ENCODE data around the gene NT5C3B. TPM values are rescaled to one million over a fixed set of nuclear protein-coding genes. Genes with fewer than 3 reads are reported as not detected.

NT5C3B gene
- total RNA-seq, 2 experiments from 2014 or later = 0.16 to 12.1 TPM

GRCh38 chr17:41794540-41794975, 41.5 kb downstream of the NT5C3B start:
- no peaks in the 10 kb centered on the region for H3K9me2 ChIP-seq (ENCODE audit: insufficient read depth, low read length)
- ChIA-PET CTCF (ENCODE audit: unreplicated experiment) (interaction anchor here (0.6 kb wide), 1 partner anchor 105 kb away, joined by 4 read pairs; no protein-coding TSS in a partner anchor), POLR2A (no interaction called here)
- H3K4me3 ChIP-seq (ENCODE audit: low read depth, low read length, poor library complexity, severe bottlenecking) = no peak overlapping the region
- no peaks in the 10 kb centered on the region for H3K4me1 ChIP-seq (ENCODE audit: insufficient read depth, low read length, poor library complexity, severe bottlenecking)
- intact Hi-C loops (cut with micrococcal nuclease; ENCODE audit: unreplicated experiment) = no loop called here
- no peaks in the 10 kb centered on the region for H4K20me1 ChIP-seq (ENCODE audit: insufficient read depth, low read length)
- H3K36me3 ChIP-seq (ENCODE audit: insufficient read depth, low read length) = no peaks in the 10 kb centered on the region
- H3K27ac ChIP-seq (ENCODE audit: low read depth, low read length, poor library complexity, severe bottlenecking) = no peak overlapping the region
- no TSS peak for BruUV-seq (replicated peaks)
- no peak for DNase-seq (ENCODE audit: low spot score)
- H2AFZ ChIP-seq (ENCODE audit: low read length) = no peak overlapping the region
- no peak overlapping the region for H3K4me2 ChIP-seq (ENCODE audit: low read length)
- no peaks in the 10 kb centered on the region for H3K79me2 ChIP-seq (ENCODE audit: insufficient read depth, low read depth, low read length)
- no peaks in the 10 kb centered on the region for H3K9me3 ChIP-seq (ENCODE audit: low read length)
- TF ChIP-seq CTCF (conservative IDR thresholded peaks at IDR 0.05; ENCODE audit: low read length) (no peak), EZH2phosphoT487 (IDR thresholded peaks at IDR 0.05; ENCODE audit: borderline replicate concordance, low read depth, low read length) (no peak)

GRCh38 chr17:41793784-41794539, 42.1 kb downstream of the NT5C3B start:
- H3K4me3 ChIP-seq (ENCODE audit: low read depth, low read length, poor library complexity, severe bottlenecking) = no peak overlapping the region
- H3K4me2 ChIP-seq (ENCODE audit: low read length) = no peak overlapping the region
- intact Hi-C loops (cut with micrococcal nuclease; ENCODE audit: unreplicated experiment) = no loop called here
- no peaks in the 10 kb centered on the region for H3K36me3 ChIP-seq (ENCODE audit: insufficient read depth, low read length)
- no peaks in the 10 kb centered on the region for H3K9me3 ChIP-seq (ENCODE audit: low read length)
- ChIA-PET POLR2A (no interaction called here), CTCF (ENCODE audit: unreplicated experiment) (interaction anchor here (0.6 kb wide), 1 partner anchor 104 kb away, joined by 4 read pairs; no protein-coding TSS in a partner anchor)
- H3K4me1 ChIP-seq (ENCODE audit: insufficient read depth, low read length, poor library complexity, severe bottlenecking) = no peaks in the 10 kb centered on the region
- no peak for DNase-seq (ENCODE audit: low spot score)
- H4K20me1 ChIP-seq (ENCODE audit: insufficient read depth, low read length) = no peaks in the 10 kb centered on the region
- no peak overlapping the region for H2AFZ ChIP-seq (ENCODE audit: low read length)
- no peak for TF ChIP-seq CTCF (conservative IDR thresholded peaks at IDR 0.05; ENCODE audit: low read length)
- no peak for TF ChIP-seq EZH2phosphoT487 (IDR thresholded peaks at IDR 0.05; ENCODE audit: borderline replicate concordance, low read depth, low read length)
- H3K9me2 ChIP-seq (ENCODE audit: insufficient read depth, low read length) = no peaks in the 10 kb centered on the region
- no peaks in the 10 kb centered on the region for H3K79me2 ChIP-seq (ENCODE audit: insufficient read depth, low read depth, low read length)
- no peak overlapping the region for H3K27ac ChIP-seq (ENCODE audit: low read depth, low read length, poor library complexity, severe bottlenecking)
- BruUV-seq (replicated peaks) = no TSS peak
